Activated T-helper 1 cell treated with anti-CD3 and anti-CD28 coated beads, Interleukin-12 subunit alpha, Interleukin-12 subunit beta, Interleukin-2, Interleukin-4 antibody, amounts not matched to agents 30 ng/mL and 10 ng/mL and 1 ng/mL, durations not matched to agents 14 hours and 24 hours and 36 hours (primary cell): Measurements from ENCODE around the gene UBQLN1. TPM values are rescaled to one million over a fixed set of nuclear protein-coding genes. Genes with fewer than 3 reads are reported as not detected.
"Not testable (repeated sequence)": the region's sequence is repeated elsewhere in the genome, so short reads cannot be mapped to it uniquely, and the experiment has no call there.

ENCODE experiments used
- DNase-seq: peaks from one replicate; pipeline ENCODE4 v3.0.0; 2021; ENCODE audit warnings: low spot score
- H3K27ac Mint-ChIP-seq: one replicate; pipeline ENCODE4 v1.8.0; 2021; ENCODE audit warnings: mild to moderate bottlenecking, mixed read lengths
- H3K27me3 Mint-ChIP-seq: one replicate; pipeline ENCODE4 v1.8.0; 2022; ENCODE audit warnings: mild to moderate bottlenecking, moderate library complexity, mixed read lengths; ENCODE audit not compliant: insufficient read depth
- H3K36me3 Mint-ChIP-seq: one replicate; pipeline ENCODE4 v1.8.0; 2021; ENCODE audit warnings: low read depth, mixed read lengths
- H3K4me1 Mint-ChIP-seq: one replicate; pipeline ENCODE4 v1.8.0; 2021; ENCODE audit warnings: low read depth, mixed read lengths
- H3K4me3 Mint-ChIP-seq: one replicate; pipeline ENCODE4 v1.8.0; 2021; ENCODE audit warnings: mild to moderate bottlenecking, moderate library complexity, mixed read lengths
- H3K9me3 Mint-ChIP-seq: one replicate; pipeline ENCODE4 v1.8.0; 2021; ENCODE audit warnings: mixed read lengths
- intact Hi-C: fragments of 100-400 bp; cut with micrococcal nuclease; formaldehyde crosslinking; loops from one replicate; pipeline ENCODE4 v1.15.1; 2024
- total RNA-seq: library from RNA; stranded (reverse); gene quantifications from 2 replicates; pipeline ENCODE4 v1.2.3, GENCODE V29; 2022

The UBQLN1 gene
- total RNA-seq: 142 and 143 TPM in 2 replicates

- H3K9me3 Mint-ChIP-seq: no peaks in the 10 kb centered on the region
- peak within 1 kb of the TSS; percentile 96 for H3K27ac Mint-ChIP-seq
- intact Hi-C loops: loop anchor here (1.0 to 10.0 kb wide), 7 partner anchors 59 to 1047 kb away; partner anchors contain the start of genes GKAP1, HNRNPK, IDNK and KIF27
- peaks cover 36% of the 10 kb centered on the region for H3K4me1 Mint-ChIP-seq
- H3K27me3 Mint-ChIP-seq: no peaks in the 10 kb centered on the region
- peak; percentile 89 for DNase-seq
- H3K36me3 Mint-ChIP-seq: peaks cover 19% of the 10 kb centered on the region
- peak within 1 kb of the TSS; percentile 87 for H3K4me3 Mint-ChIP-seq
Measured at GRCh38 chr9:83707768-83708514, at the start of gene UBQLN1. TSS of gene UBQLN1 (minus strand) at chr9:83707958. CDS start at chr9:83707679, 279 bp downstream.

GRCh38 chr9:83754383-83754977 is 46.7 kb upstream of the UBQLN1 start:
- Mint-ChIP-seq H3K4me3 (no peak overlapping the region), H3K27me3 (no peaks in the 10 kb centered on the region), H3K4me1 (peaks cover 6% of the 10 kb centered on the region), H3K27ac (no peak overlapping the region), H3K36me3 (no peaks in the 10 kb centered on the region), H3K9me3 (no peaks in the 10 kb centered on the region)
- DNase-seq: no peak
- intact Hi-C loops: no loop called here

- no peak for DNase-seq
- Mint-ChIP-seq H3K9me3 (no peaks in the 10 kb centered on the region), H3K27me3 (no peaks in the 10 kb centered on the region), H3K4me1 (peaks cover 3% of the 10 kb centered on the region), H3K36me3 (no peaks in the 10 kb centered on the region), H3K4me3 (no peak overlapping the region), H3K27ac (no peak overlapping the region)
- intact Hi-C loops: no loop called here
Measured at GRCh38 chr9:83749706-83750105, 41.9 kb upstream of the UBQLN1 start.

GRCh38 chr9:83744206-83744605 is 36.4 kb upstream of the UBQLN1 start:
- Mint-ChIP-seq H3K4me1 (no peaks in the 10 kb centered on the region), H3K27me3 (no peaks in the 10 kb centered on the region), H3K27ac (no peak overlapping the region), H3K36me3 (no peaks in the 10 kb centered on the region), H3K9me3 (no peaks in the 10 kb centered on the region), H3K4me3 (no peak overlapping the region)
- intact Hi-C loops: no loop called here
- DNase-seq: no peak

GRCh38 chr9:83733739-83734138 is 26.0 kb upstream of the UBQLN1 start:
- intact Hi-C loops: no loop called here
- no peak for DNase-seq
- Mint-ChIP-seq H3K9me3 (no peaks in the 10 kb centered on the region), H3K4me1 (peaks cover 9% of the 10 kb centered on the region), H3K27me3 (peaks cover 6% of the 10 kb centered on the region), H3K4me3 (no peak overlapping the region), H3K36me3 (no peaks in the 10 kb centered on the region), H3K27ac (no peak overlapping the region)

- H3K27ac Mint-ChIP-seq, H3K4me3 Mint-ChIP-seq, H3K4me1 Mint-ChIP-seq, H3K36me3 Mint-ChIP-seq, H3K9me3 Mint-ChIP-seq, DNase-seq, H3K27me3 Mint-ChIP-seq, intact Hi-C loops: not testable (repeated sequence)
Measured at GRCh38 chr9:83728591-83729368, 21.0 kb upstream of the UBQLN1 start.

- no peak for DNase-seq
- Mint-ChIP-seq H3K27ac (no peak overlapping the region), H3K36me3 (no peaks in the 10 kb centered on the region), H3K4me1 (no peaks in the 10 kb centered on the region), H3K27me3 (peaks cover 3% of the 10 kb centered on the region), H3K9me3 (peaks cover 3% of the 10 kb centered on the region), H3K4me3 (no peak overlapping the region)
- intact Hi-C loops: no loop called here
Measured at GRCh38 chr9:83724436-83724835, 16.7 kb upstream of the UBQLN1 start.

GRCh38 chr9:83722726-83723495 is 15.2 kb upstream of the UBQLN1 start:
- H3K4me3 Mint-ChIP-seq: no peak overlapping the region
- H3K27me3 Mint-ChIP-seq: peaks cover 3% of the 10 kb centered on the region
- H3K36me3 Mint-ChIP-seq: no peaks in the 10 kb centered on the region
- no peak for DNase-seq
- intact Hi-C loops: no loop called here
- peaks cover 3% of the 10 kb centered on the region for H3K9me3 Mint-ChIP-seq
- no peak overlapping the region for H3K27ac Mint-ChIP-seq
- no peaks in the 10 kb centered on the region for H3K4me1 Mint-ChIP-seq

- DNase-seq: no peak
- Mint-ChIP-seq H3K27me3 (peaks cover 6% of the 10 kb centered on the region), H3K4me1 (no peaks in the 10 kb centered on the region), H3K4me3 (no peak overlapping the region), H3K36me3 (no peaks in the 10 kb centered on the region), H3K9me3 (peaks cover 3% of the 10 kb centered on the region), H3K27ac (no peak overlapping the region)
- intact Hi-C loops: no loop called here
Measured at GRCh38 chr9:83721509-83721908, 13.8 kb upstream of the UBQLN1 start.

GRCh38 chr9:83715794-83716193 is 8.0 kb upstream of the UBQLN1 start:
- Mint-ChIP-seq H3K27me3 (peaks cover 7% of the 10 kb centered on the region), H3K36me3 (no peaks in the 10 kb centered on the region)

GRCh38 chr9:83715221-83715620 is 7.5 kb upstream of the UBQLN1 start:
- DNase-seq: no peak
- Mint-ChIP-seq H3K9me3 (no peaks in the 10 kb centered on the region), H3K4me1 (no peaks in the 10 kb centered on the region), H3K4me3 (no peak overlapping the region), H3K27me3 (peaks cover 7% of the 10 kb centered on the region), H3K27ac (no peak overlapping the region), H3K36me3 (no peaks in the 10 kb centered on the region)
- intact Hi-C loops: no loop called here

More at GRCh38 chr9:83715794-83716193, 8.0 kb upstream of the UBQLN1 start:
- no peak overlapping the region for H3K4me3 Mint-ChIP-seq
- intact Hi-C loops: no loop called here
- no peaks in the 10 kb centered on the region for H3K9me3 Mint-ChIP-seq
- no peak for DNase-seq
- no peaks in the 10 kb centered on the region for H3K4me1 Mint-ChIP-seq
- H3K27ac Mint-ChIP-seq: no peak overlapping the region

- intact Hi-C loops: no loop called here
Measured at GRCh38 chr9:83714329-83714728, 6.6 kb upstream of the UBQLN1 start.

More at GRCh38 chr9:83714329-83714728, 6.6 kb upstream of the UBQLN1 start:
- Mint-ChIP-seq H3K4me1 (peaks cover 2% of the 10 kb centered on the region), H3K27ac (no peak overlapping the region), H3K4me3 (no peak overlapping the region), H3K27me3 (peaks cover 7% of the 10 kb centered on the region), H3K36me3 (no peaks in the 10 kb centered on the region), H3K9me3 (no peaks in the 10 kb centered on the region)
- DNase-seq: no peak
